NCI-H2196 (cell line): Measurements from ENCODE around the gene RSU1.

Experiments used
- DNase-seq: peaks from one replicate; lab custom pipeline; 2025; ENCODE audit not compliant: unreplicated experiment; lab: John Stamatoyannopoulos, UW

RSU1 gene

GRCh38 chr10:16822726-16823360 is 5.6 kb upstream of the RSU1 start:
- no peak for DNase-seq

GRCh38 chr10:16822027-16822426 is 4.8 kb upstream of the RSU1 start:
- no peak for DNase-seq

DNA sequence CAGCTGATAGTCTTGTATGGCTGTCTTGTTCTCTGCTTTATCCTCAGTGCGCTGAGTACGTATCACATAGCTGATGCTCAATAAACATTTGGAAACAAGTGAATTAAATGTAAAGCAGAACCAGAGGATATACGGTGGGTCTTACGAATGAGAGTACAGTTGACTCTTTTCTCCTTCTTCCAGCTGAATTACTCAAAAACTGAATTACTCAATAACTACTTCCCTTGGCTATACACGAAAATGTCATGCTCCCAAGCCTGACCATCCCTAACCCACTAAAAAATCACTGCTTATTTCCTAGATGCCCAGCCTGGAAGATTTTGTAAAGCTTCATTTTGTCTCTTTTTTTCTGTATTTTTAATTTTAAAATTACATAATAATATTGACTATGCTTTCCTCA is 3.2 kb upstream of the RSU1 start:
- DNase-seq, result no peak

DNA sequence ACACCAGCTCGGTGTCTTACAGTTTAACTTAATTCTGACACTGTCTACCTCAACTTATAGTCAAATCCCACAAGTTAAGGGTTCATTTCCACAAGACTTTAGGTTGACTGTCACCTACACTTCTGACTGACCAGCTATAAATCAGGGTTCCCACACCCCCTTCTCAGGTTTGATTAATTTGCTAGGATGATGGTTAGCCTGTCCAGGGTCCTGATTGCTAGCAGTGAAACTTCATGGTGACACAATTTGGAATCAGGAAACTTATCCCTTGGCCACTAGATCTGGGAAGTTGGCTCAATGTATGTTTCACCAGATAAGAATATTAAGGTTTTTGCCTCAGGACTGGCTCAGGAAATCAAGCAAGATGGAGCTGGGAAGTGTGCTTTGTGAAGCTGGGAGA is 2.8 kb upstream of the RSU1 start:
- no peak for DNase-seq

DNA sequence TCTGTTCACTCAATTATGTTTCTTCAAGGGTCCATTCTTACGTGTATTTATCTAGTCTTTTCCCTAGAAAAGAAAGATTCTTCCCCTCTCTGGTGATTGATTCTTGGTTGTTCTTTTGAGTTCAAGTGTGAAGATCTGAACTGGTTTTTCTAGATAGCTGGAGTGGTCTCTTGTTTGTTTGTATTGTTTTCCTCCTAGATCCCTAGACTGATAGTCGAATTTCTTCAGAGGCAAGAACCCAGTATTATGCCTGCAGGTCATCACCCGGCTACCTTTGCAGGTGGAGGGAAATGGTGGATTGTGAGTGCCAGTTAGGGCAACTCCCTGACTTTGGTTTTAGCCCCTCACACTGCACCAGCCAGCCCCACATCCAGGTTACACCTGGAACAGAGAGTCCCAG is 2.2 kb upstream of the RSU1 start:
- no peak for DNase-seq

- no peak for DNase-seq
Measured at GRCh38 chr10:16819026-16819425, 1.8 kb upstream of the RSU1 start.

GRCh38 chr10:16816830-16817124 is 447 bp downstream of the RSU1 start:
- no peak for DNase-seq

DNA sequence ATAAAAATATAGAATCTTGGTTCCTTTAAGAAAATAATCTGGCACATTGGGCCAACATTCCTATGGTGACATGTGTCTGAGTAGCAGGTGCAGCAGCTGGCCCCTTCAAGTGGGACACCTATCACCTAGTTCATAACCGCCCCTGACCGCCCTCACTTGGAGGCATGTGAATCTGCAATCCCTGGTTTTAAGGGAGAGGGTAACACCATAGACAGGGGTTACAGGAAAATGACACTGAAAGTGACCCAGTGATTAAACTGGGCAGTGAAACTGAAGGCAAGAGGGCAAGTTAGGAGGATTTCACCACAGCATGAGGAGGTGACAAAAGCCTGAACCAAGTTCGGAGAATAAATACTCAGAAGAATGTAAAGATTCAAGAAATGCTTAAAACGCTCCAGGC is 1.1 kb downstream of the RSU1 start:
- no peak for DNase-seq

DNA sequence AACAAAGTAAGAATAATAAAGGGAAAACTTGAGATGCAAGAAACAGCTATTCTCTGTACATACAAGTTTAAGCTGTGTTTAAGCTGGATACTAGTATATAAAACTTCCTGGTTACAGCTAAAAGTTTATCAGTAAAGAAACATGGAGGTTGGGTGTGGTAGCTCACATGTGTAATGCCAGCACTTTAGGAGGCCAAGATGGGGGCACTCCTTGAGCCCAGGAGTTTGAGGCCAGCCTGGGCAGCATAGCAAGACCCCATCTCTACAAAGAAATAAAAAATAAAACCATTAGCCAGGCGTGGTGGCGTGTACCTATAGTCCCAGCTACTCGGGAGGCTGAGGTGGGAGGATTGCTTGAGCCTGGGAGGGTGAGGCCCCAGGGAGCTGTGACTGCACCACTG is 3.2 kb downstream of the RSU1 start:
- no peak for DNase-seq

GRCh38 chr10:16812676-16813075 is 4.5 kb downstream of the RSU1 start:
- DNase-seq, result no peak

DNA sequence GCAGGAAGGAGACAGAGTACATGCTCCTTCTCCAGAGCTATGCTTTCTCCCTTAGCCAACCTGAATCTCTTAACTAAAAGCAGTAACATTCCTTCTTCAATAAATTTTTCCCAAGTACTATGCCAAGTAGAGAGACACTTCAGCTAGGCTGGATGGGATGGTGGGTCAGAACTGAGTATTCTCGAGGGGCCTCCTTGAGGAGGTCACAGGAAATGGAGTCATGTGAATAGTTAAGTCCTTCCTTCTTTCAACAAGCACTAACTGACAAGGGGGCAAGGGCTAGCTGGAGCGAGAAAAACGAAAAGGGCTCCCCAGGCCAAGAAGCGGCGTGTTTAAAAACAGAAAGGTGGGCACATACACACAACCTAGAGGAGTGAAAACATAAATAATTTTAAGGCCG is 5.5 kb downstream of the RSU1 start:
- DNase-seq, result no peak

- DNase-seq, result no peak
Measured at GRCh38 chr10:16811292-16811691, 5.9 kb downstream of the RSU1 start.

DNA sequence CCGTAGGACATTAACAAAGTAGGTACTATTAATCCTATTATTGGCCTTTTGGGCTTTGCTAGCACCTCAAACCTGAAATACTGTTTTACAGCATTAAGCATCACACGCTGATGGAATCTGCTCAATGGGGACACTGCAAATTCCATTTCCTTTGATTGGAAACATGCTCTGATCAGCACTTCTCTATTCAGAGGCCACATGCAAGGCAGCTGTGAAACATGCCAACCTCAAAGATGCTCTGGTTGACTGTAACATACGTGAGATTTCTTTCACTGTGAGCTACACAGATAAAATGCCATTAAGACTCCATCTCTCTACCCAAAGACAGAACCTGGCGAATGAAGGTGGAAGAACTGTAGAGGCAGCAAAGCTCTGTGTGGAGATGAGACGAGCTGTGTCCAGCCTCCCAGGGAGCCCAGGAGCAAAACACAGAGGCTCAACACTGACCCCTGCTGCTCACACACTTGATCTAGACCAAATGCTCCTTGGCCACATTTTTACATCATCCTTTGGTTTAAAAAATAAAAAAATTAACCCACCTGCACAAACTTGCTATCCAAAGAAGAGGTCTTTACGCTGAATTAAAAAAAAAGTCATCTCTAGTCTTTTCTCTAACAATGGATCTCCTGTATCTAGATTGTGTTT is 8.0 kb downstream of the RSU1 start:
- DNase-seq, result peak; percentile 16

DNA sequence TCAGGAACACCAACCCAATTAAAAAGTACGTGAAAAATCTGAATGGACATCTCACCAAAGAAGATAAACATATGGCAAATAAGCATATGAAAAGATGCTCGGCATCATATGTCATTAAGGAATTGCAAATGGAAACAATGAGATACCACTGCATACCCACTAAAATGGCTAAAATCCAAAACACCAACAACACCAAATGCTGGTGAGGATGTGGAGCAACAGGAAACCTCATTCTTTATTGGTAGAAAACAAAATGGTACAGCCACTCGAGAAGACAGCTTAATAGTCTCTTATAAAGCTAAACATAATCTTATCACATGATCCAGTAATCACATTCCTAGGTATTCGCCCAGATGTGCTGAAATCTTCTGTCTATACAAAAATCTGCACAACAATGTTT is 13.1 kb downstream of the RSU1 start:
- no peak for DNase-seq

- no peak for DNase-seq
Measured at GRCh38 chr10:16803464-16803863, 13.8 kb downstream of the RSU1 start.

DNA sequence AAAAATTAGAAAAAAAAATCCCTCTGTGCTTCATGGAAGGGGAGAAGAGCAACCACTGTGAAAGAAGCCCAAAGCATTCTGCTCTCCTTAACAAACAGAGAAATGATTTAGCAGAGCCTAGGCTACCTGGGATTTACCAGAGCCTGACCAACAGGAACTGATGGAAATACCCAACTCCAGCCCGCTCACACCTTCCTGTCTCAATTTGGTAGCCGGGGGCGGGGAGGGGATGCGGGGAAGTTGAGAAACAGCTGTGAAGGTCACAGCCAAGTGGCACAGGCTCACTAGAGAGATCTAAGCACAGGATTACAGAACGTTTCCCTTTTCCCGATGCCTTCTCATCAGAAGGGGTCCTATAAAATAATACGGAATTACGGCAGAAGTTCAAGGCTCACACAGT is 17.6 kb downstream of the RSU1 start:
- no peak for DNase-seq

GRCh38 chr10:16798571-16798970 is 18.7 kb downstream of the RSU1 start:
- no peak for DNase-seq

DNA sequence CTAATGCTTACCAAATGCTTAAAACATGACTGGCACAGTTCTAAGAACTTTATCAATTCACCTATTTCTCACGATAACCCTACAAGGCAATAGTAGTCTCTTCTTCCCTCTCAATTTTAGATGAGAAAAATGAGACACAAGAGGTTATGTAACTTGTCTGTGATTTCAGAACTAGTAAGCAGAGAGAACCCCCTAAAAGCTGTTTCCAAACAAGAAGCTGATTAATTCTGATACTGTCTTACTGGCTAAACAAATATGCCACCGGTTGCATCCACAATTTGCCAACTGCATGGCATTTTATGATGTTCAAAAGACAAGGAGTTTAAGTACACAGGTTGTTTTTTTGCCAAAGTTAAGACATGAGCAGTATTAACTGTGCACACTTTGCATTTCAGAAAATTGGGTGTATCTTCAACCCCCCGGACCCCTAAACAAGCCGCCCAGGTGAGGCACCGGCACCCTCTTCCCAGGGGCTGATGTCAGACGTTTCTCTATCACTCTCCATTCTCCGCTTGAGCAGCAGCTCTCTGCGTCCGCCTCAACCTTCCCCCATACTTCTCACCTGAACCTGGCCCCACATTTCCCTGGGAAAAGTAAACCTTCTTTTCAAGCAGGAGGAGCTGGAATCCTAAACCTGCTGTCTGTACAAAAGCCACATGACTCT is 21.7 kb downstream of the RSU1 start:
- no peak for DNase-seq

DNA sequence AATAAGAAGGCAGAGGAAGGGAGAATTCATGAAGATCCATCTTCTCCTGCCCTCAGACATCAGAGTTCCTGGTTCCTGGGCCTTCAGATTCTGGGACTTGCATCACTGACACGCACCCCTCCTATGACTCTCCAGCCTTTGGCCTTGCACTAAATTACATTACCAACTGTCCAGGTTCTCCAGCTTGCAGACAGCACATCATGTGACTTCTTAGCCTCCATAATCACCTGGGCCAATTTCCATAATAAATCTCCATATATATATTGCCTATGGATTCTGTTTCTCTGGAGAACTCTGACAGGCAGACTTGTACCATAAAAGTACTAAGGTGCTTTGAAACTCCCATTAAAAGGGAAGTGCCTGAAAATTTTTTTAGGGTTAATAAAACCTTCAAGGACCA is 23.2 kb downstream of the RSU1 start:
- DNase-seq, result no peak

- no peak for DNase-seq
Measured at GRCh38 chr10:16792675-16793074, 24.5 kb downstream of the RSU1 start.

DNA sequence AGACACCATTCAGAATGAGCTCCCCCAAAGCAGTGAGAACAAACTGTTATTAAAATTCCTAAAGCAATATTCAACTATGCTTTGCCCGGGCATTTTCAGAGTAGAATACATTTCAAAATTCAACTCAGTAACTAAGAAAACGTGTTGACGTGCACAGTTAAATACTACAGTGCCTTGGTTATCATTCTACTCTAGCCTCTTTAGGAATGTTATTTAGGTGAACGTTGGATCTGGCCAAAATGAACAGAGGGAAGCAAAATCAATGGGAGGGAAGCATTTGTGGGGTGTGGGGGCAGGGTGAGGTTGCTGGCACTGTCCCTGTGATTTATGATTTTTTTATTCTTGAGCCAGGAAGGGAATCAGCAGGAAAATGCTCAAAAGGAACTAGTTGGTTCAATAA is 27.5 kb downstream of the RSU1 start:
- DNase-seq, result no peak

GRCh38 chr10:16789261-16789660 is 28.0 kb downstream of the RSU1 start:
- DNase-seq, result no peak

GRCh38 chr10:16788778-16789177 is 28.4 kb downstream of the RSU1 start:
- DNase-seq, result no peak
